ENCODE measurements around the gene SMCO1. TPM values are rescaled to one million over a fixed set of nuclear protein-coding genes. Genes with fewer than 3 reads are reported as not detected.

Gene SMCO1
- total RNA-seq, 2 experiments from 2014 or later, result not detected

GRCh38 chr3:196498297-196498696 is 16.8 kb downstream of the SMCO1 start:
- H3K4me3 ChIP-seq (ENCODE audit: low read length), result no peak overlapping the region
- peaks cover 60% of the 10 kb centered on the region for H3K36me3 Mint-ChIP-seq (ENCODE audit: low read depth)
- ChIA-PET CTCF (no interaction called here), POLR2A (no interaction called here)
- no peaks in the 10 kb centered on the region for H3K9me3 Mint-ChIP-seq
- H3K27ac ChIP-seq (ENCODE audit: low read depth in 1 of 2, low read length in 2 of 2), result no peak overlapping the region
- no peaks in the 10 kb centered on the region for H3K27me3 Mint-ChIP-seq
- peak overlapping the region; percentile 29 for H3K27ac Mint-ChIP-seq
- H3K4me3 Mint-ChIP-seq, result no peak overlapping the region
- no peak for TF ChIP-seq CTCF (IDR thresholded peaks at IDR 0.05)
- no peaks in the 10 kb centered on the region for H3K27me3 ChIP-seq (ENCODE audit: control insufficient read depth in 1 of 2, insufficient read depth in 2 of 2, low read length in 2 of 2)
- no peaks in the 10 kb centered on the region for H3K9me3 ChIP-seq (ENCODE audit: control insufficient read depth in 1 of 2, insufficient read depth in 1 of 2, low read length in 2 of 2)
- intact Hi-C loops (cut with DNase I, micrococcal nuclease), result no loop called here
- DNase-seq (no peak), ATAC-seq (ENCODE audit: poor library complexity) (no peak)
- peaks cover 17% of the 10 kb centered on the region for H3K36me3 ChIP-seq (ENCODE audit: insufficient read depth, low read length)
- peaks cover 22% of the 10 kb centered on the region for H3K4me1 ChIP-seq (ENCODE audit: insufficient read depth, low read length)
- peaks cover 63% of the 10 kb centered on the region for H3K4me1 Mint-ChIP-seq (ENCODE audit: low read depth)

- no peak overlapping the region for H3K27ac ChIP-seq (ENCODE audit: low read depth in 1 of 2, low read length in 2 of 2)
- no peaks in the 10 kb centered on the region for H3K27me3 Mint-ChIP-seq
- peaks cover 61% of the 10 kb centered on the region for H3K4me1 Mint-ChIP-seq (ENCODE audit: low read depth)
- H3K36me3 Mint-ChIP-seq (ENCODE audit: low read depth), result peaks cover 56% of the 10 kb centered on the region
- ATAC-seq (ENCODE audit: poor library complexity) (no peak), DNase-seq (no peak)
- no peak overlapping the region for H3K4me3 Mint-ChIP-seq
- CTCF ChIA-PET, result interaction anchor here (0.6 kb wide), 1 partner anchor 43 kb away, joined by 5 read pairs; no protein-coding TSS in a partner anchor
- no peak overlapping the region for H3K27ac Mint-ChIP-seq
- H3K9me3 ChIP-seq (ENCODE audit: control insufficient read depth in 1 of 2, insufficient read depth in 1 of 2, low read length in 2 of 2), result no peaks in the 10 kb centered on the region
- no peak for TF ChIP-seq CTCF (IDR thresholded peaks at IDR 0.05)
- no peak overlapping the region for H3K4me3 ChIP-seq (ENCODE audit: low read length)
- intact Hi-C loops (cut with DNase I, micrococcal nuclease), result no loop called here
- H3K9me3 Mint-ChIP-seq, result no peaks in the 10 kb centered on the region
- no peaks in the 10 kb centered on the region for H3K27me3 ChIP-seq (ENCODE audit: control insufficient read depth in 1 of 2, insufficient read depth in 2 of 2, low read length in 2 of 2)
- POLR2A ChIA-PET, result no interaction called here
- H3K4me1 ChIP-seq (ENCODE audit: insufficient read depth, low read length), result peaks cover 22% of the 10 kb centered on the region
- H3K36me3 ChIP-seq (ENCODE audit: insufficient read depth, low read length), result peaks cover 19% of the 10 kb centered on the region
Measured at GRCh38 chr3:196496183-196496582, 19.0 kb downstream of the SMCO1 start.

GRCh38 chr3:196493292-196493691 is 21.9 kb downstream of the SMCO1 start:
- Histone ChIP-seq H3K36me3 (ENCODE audit: insufficient read depth, low read length) (peaks cover 16% of the 10 kb centered on the region), H3K27ac (ENCODE audit: low read depth in 1 of 2, low read length in 2 of 2) (no peak overlapping the region), H3K9me3 (ENCODE audit: control insufficient read depth in 1 of 2, insufficient read depth in 1 of 2, low read length in 2 of 2) (no peaks in the 10 kb centered on the region), H3K27me3 (ENCODE audit: control insufficient read depth in 1 of 2, insufficient read depth in 2 of 2, low read length in 2 of 2) (no peaks in the 10 kb centered on the region), H3K4me3 (ENCODE audit: low read length) (no peak overlapping the region), H3K4me1 (ENCODE audit: insufficient read depth, low read length) (peaks cover under 1% of the 10 kb centered on the region)
- Mint-ChIP-seq H3K36me3 (ENCODE audit: low read depth) (peaks cover 47% of the 10 kb centered on the region), H3K4me3 (no peak overlapping the region), H3K27me3 (no peaks in the 10 kb centered on the region), H3K4me1 (ENCODE audit: low read depth) (peaks cover 47% of the 10 kb centered on the region), H3K27ac (no peak overlapping the region), H3K9me3 (no peaks in the 10 kb centered on the region)
- no peak for TF ChIP-seq CTCF (IDR thresholded peaks at IDR 0.05)
- ChIA-PET POLR2A (no interaction called here), CTCF (interaction anchor here (0.7 kb wide), 1 partner anchor 36 kb away, joined by 3 read pairs; no protein-coding TSS in a partner anchor)
- no peak for DNase-seq
- no peak for ATAC-seq (ENCODE audit: poor library complexity)
- intact Hi-C loops (cut with DNase I, micrococcal nuclease), result no loop called here
